Colonic mucosa (tissue), 4 donors: ENCODE results near the gene FAHD2A. TPM values are rescaled to one million over a fixed set of nuclear protein-coding genes. Genes with fewer than 3 reads are reported as not detected.
"Not testable (repeated sequence)": the region's sequence is repeated elsewhere in the genome, so short reads cannot be mapped to it uniquely, and the experiment has no call there.

Experiments used
- DNase-seq: peaks from one replicate; pipeline ENCODE4 v3.0.0-alpha.2; 2020
- H3K27ac ChIP-seq: fragments of 200-600 bp; one replicate; pipeline ENCODE4 v1.8.0; 2021
- H3K27me3 ChIP-seq: fragments of 200-600 bp; one replicate; pipeline ENCODE4 v1.8.0; 2021
- H3K36me3 ChIP-seq: fragments of 200-600 bp; one replicate; pipeline ENCODE4 v1.8.0; 2021
- H3K4me1 ChIP-seq: fragments of 200-600 bp; one replicate; pipeline ENCODE4 v1.8.0; 2021; ENCODE audit warnings: mild to moderate bottlenecking
- H3K4me3 ChIP-seq: fragments of 200-600 bp; one replicate; pipeline ENCODE4 v1.8.0; 2021
- H3K9ac ChIP-seq, 2 donors: one replicate each; pipeline ENCODE4 v1.7.0; 2013; ENCODE audit warnings: control low read depth in 2 of 2, low read depth in 2 of 2, low read length in 2 of 2
- H3K9me3 ChIP-seq: fragments of 200-600 bp; one replicate; pipeline ENCODE4 v1.8.0; 2021
- intact Hi-C: fragments of 100-400 bp; cut with DNase I; formaldehyde crosslinking; loops from one replicate; pipeline ENCODE4 v1.14.1; 2022
- total RNA-seq, 2 donors: library from RNA; stranded (reverse); fragmentation: NEBNext Ultra II Directional in 1 of 2; extraction: Animal tissue kit (Norgen Biotek cat#: 25700) in 1 of 2; gene quantifications; one replicate each; pipeline ENCODE4 v1.2.1, GENCODE V29; 2021
- donor health status: healthy.
- donor health status: DM: no; HTN: no; CAD: no.
- donor health status: DM: no; HTN: no; CAD: no.

FAHD2A gene
- total RNA-seq, 2 donors from 2014 or later: 21.0 to 28.9 TPM

DNA sequence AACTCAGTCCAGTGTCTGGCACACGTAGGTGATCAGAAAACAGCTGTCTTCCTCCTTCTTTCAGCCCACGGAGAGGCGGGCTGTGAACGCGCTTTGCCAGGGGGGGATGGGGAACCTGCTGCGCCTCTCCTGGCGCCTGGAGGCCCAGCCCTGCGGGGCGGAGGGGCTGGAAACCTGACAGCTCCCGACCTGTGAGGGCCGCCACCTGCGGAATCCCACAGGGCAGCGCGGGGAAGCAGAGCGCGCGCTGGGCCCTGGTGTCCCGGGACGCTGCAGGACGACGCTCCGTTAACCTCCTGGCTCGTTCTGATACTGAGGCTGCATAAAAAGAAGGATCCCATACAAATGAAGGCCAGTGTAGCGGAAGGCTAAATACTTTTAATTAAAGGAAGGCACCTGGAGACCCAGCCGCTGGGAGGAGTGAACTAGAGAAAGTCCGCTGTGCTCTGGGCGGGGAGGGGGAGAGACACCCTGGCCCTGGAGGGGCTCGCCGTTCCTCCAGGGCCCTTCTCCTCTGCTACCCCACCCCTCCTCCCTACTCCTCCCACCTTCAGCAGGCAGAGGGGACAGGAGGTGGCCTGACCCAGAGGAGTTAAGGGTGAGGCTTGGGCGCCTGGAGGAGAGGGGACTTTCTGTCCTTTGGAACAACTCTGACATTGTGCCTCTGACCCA is 24.8 kb downstream of the FAHD2A start:
- H3K9ac ChIP-seq, intact Hi-C loops, H3K4me3 ChIP-seq, H3K27ac ChIP-seq, H3K36me3 ChIP-seq, H3K27me3 ChIP-seq, DNase-seq, H3K4me1 ChIP-seq, H3K9me3 ChIP-seq: not testable (repeated sequence)

GRCh38 chr2:95429748-95430467 is 27.4 kb downstream of the FAHD2A start:
- H3K27me3 ChIP-seq, H3K4me1 ChIP-seq, H3K27ac ChIP-seq, H3K36me3 ChIP-seq, DNase-seq, H3K9ac ChIP-seq, intact Hi-C loops, H3K9me3 ChIP-seq, H3K4me3 ChIP-seq: not testable (repeated sequence)

- intact Hi-C loops, H3K27me3 ChIP-seq, H3K27ac ChIP-seq, H3K9me3 ChIP-seq, H3K4me1 ChIP-seq, DNase-seq, H3K36me3 ChIP-seq, H3K4me3 ChIP-seq, H3K9ac ChIP-seq: not testable (repeated sequence)
These were observed 30.9 kb downstream of the FAHD2A start for GRCh38 chr2:95433373-95433772.

GRCh38 chr2:95433973-95434372 is 31.5 kb downstream of the FAHD2A start:
- H3K27ac ChIP-seq, H3K36me3 ChIP-seq, DNase-seq, H3K4me1 ChIP-seq, H3K9ac ChIP-seq, H3K9me3 ChIP-seq, intact Hi-C loops, H3K27me3 ChIP-seq, H3K4me3 ChIP-seq: not testable (repeated sequence)

DNA sequence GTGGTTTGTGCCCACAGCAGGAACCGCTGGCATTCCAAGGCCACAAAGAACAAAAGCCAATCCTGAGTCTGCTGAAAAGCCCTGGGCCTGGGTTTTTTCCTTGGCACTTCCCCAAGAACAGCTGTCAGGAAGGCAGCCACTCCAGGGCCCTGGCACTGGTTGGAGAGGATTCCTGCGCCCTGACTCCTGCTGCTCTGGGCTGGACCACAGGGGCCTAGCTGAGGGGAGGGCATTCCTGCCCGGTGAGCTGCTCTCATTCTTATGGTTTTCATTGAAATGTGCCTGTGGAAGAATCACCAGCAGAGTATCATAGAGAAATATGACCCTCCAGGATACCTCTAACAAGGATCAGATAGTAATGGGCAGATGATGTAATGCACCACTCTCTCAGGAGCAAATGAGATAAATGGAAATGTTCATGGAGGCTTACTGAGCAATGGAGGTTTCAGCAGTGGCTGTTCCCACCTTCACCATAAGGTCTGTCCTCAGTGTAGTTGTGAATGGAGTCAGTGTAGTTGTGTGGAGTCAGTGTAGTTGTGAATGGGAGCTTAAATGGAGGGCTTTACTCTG is 32.1 kb downstream of the FAHD2A start:
- intact Hi-C loops, H3K36me3 ChIP-seq, H3K27ac ChIP-seq, H3K27me3 ChIP-seq, H3K9ac ChIP-seq, H3K4me3 ChIP-seq, H3K9me3 ChIP-seq, DNase-seq, H3K4me1 ChIP-seq: not testable (repeated sequence)

DNA sequence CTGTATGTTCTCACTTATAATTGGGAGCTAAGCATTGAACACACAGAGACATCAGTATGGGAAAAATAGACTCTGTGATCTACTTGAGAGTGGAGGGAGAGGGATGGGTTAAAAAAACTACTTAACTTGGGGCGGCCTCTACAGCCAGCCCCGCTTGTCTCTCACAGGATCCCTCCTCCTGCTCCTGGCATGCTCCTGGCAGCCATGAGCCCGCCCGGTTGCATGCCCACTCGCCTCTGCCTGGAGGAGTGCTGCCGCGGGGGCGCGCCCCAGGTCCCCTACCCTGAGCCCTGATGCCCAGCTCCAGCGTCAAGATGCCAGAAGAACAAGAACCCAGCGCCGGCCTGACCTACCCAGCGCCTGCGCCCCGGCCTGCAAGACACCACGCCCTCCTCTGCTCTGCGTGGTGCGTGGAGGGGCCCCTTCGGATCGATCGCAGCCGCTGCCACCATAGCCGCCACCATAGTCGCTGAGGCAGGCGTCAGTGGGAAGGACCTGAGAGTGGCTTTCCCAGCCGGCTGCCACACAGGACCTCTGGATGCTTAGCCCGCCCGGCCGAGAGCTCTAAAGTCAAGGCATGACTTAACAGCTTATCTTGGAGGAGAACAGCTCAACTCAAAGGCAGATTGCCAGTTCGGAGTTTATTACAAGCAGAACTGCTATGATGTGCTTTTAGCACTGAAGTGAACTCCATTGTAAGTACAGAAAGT is 32.8 kb downstream of the FAHD2A start:
- H3K27ac ChIP-seq, H3K4me1 ChIP-seq, H3K36me3 ChIP-seq, H3K27me3 ChIP-seq, intact Hi-C loops, H3K9me3 ChIP-seq, H3K4me3 ChIP-seq, DNase-seq, H3K9ac ChIP-seq: not testable (repeated sequence)

DNA sequence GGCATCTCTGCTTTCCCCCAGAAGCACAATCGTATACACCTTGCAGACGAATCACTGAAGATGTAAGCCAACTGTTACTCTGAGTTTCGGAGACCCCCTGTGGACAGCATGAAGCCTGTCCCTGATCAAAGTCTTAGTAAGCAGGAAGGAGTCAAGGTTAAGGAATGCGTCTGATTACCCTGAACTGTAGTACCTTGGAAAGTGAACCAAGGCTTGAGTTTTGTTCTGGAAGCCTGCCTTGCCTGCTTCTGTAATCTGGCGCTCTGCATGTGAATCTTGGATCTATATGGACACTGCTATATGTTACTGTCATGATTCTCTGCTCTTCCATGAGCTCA is 33.3 kb downstream of the FAHD2A start:
- DNase-seq, H3K36me3 ChIP-seq, H3K27me3 ChIP-seq, H3K9ac ChIP-seq, H3K4me1 ChIP-seq, intact Hi-C loops, H3K4me3 ChIP-seq, H3K27ac ChIP-seq, H3K9me3 ChIP-seq: not testable (repeated sequence)

- DNase-seq, H3K4me3 ChIP-seq, H3K9ac ChIP-seq, H3K9me3 ChIP-seq, H3K36me3 ChIP-seq, intact Hi-C loops, H3K27me3 ChIP-seq, H3K27ac ChIP-seq, H3K4me1 ChIP-seq: not testable (repeated sequence)
These were observed 40.1 kb downstream of the FAHD2A start for GRCh38 chr2:95442474-95443099.

DNA sequence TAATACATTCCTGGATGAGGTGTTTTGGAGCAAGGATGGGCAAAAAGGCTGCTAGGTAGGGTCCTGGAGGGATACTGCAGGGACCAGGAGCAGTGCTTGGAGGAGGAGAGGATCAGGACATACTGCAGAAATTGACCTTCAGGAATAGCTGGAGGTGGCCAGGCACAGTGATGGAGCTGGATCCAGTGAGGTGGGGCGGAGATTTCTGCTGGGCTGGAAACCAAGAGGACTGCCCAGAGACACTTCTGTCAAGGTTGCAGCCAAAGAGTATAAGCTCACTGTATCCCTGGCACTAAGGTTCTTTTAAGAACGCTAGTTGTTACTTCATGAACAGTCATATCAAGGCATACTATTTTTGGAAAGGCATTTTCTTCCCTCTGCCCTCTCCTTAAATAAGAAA is 42.8 kb downstream of the FAHD2A start:
- H3K4me1 ChIP-seq, DNase-seq, H3K27me3 ChIP-seq, H3K9ac ChIP-seq, H3K36me3 ChIP-seq, H3K4me3 ChIP-seq, H3K9me3 ChIP-seq, H3K27ac ChIP-seq, intact Hi-C loops: not testable (repeated sequence)

GRCh38 chr2:95463292-95463691 is 60.8 kb downstream of the FAHD2A start:
- DNase-seq, H3K9me3 ChIP-seq, intact Hi-C loops, H3K9ac ChIP-seq, H3K4me3 ChIP-seq, H3K27me3 ChIP-seq, H3K27ac ChIP-seq, H3K36me3 ChIP-seq, H3K4me1 ChIP-seq: not testable (repeated sequence)

Other genes starting within 250 kb of the FAHD2A start
- 10 to 100 TPM; 12.8 to 15.6 TPM for gene ZNF514, start 242.9 kb upstream of the FAHD2A start, total RNA-seq
- 1 to 10 TPM; 3.3 to 3.5 TPM for gene ZNF2, start 236.9 kb upstream of the FAHD2A start, total RNA-seq
- 1 to 10 TPM; 2.2 to 2.6 TPM for gene ZNF892, start 195.2 kb upstream of the FAHD2A start, total RNA-seq
- 10 to 100 TPM; 27.4 to 63.4 TPM for gene PROM2, start 128.3 kb upstream of the FAHD2A start, total RNA-seq
- 1 to 10 TPM; 1.5 to 2.3 TPM for gene KCNIP3, start 105.4 kb upstream of the FAHD2A start, total RNA-seq
- not detected for gene TRIM43B, start 82.0 kb downstream of the FAHD2A start, total RNA-seq
- not detected for gene TRIM43, start 189.3 kb downstream of the FAHD2A start, total RNA-seq